ENCODE results near the gene NCS1.

The NCS1 gene

GRCh38 chr9:130213911-130214761, 41.9 kb downstream of the NCS1 start:
- Histone ChIP-seq H3K4me3 (ENCODE audit: extremely low read depth, insufficient read depth, low read length, poor library complexity, severe bottlenecking) (no peak overlapping the region), H3K9me3 (ENCODE audit: control insufficient read depth, low read length) (no peaks in the 10 kb centered on the region), H3K27ac (ENCODE audit: low read depth, low read length, severe bottlenecking) (peak overlapping the region; percentile 66), H3K36me3 (ENCODE audit: control insufficient read depth, insufficient read depth, low read length) (peaks cover 29% of the 10 kb centered on the region), H3K4me1 (ENCODE audit: control insufficient read depth, insufficient read depth, low read length, poor library complexity, severe bottlenecking) (peaks cover 24% of the 10 kb centered on the region)
- 56 to 57% methylated on average over 16 to 19 of the region's 19 CpGs for WGBS, 2 experiments (ENCODE audit: insufficient coverage in 2 of 2)

- peaks cover 37% of the 10 kb centered on the region for H3K36me3 ChIP-seq (ENCODE audit: control insufficient read depth, insufficient read depth, low read length)
- H3K4me1 ChIP-seq (ENCODE audit: control insufficient read depth, insufficient read depth, low read length, poor library complexity, severe bottlenecking), result peaks cover 21% of the 10 kb centered on the region
- no peaks in the 10 kb centered on the region for H3K9me3 ChIP-seq (ENCODE audit: control insufficient read depth, low read length)
- H3K4me3 ChIP-seq (ENCODE audit: extremely low read depth, insufficient read depth, low read length, poor library complexity, severe bottlenecking), result no peak overlapping the region
- H3K27ac ChIP-seq (ENCODE audit: low read depth, low read length, severe bottlenecking), result no peak overlapping the region
- 100% methylated on average over 2 of the region's 3 CpGs; no CpG with 5 or more reads in 1 of the 2 experiments for WGBS, 2 experiments (ENCODE audit: insufficient coverage in 2 of 2)
These were observed 42.7 kb downstream of the NCS1 start for GRCh38 chr9:130214776-130215340.

- no peak overlapping the region for H3K27ac ChIP-seq (ENCODE audit: low read depth, low read length, severe bottlenecking)
- H3K4me1 ChIP-seq (ENCODE audit: control insufficient read depth, insufficient read depth, low read length, poor library complexity, severe bottlenecking), result peaks cover 25% of the 10 kb centered on the region
- no peak overlapping the region for H3K4me3 ChIP-seq (ENCODE audit: extremely low read depth, insufficient read depth, low read length, poor library complexity, severe bottlenecking)
- 92 to 93% methylated on average over 11 to 14 of the region's 16 CpGs for WGBS, 2 experiments (ENCODE audit: insufficient coverage in 2 of 2)
- H3K9me3 ChIP-seq (ENCODE audit: control insufficient read depth, low read length), result no peaks in the 10 kb centered on the region
- peaks cover 39% of the 10 kb centered on the region for H3K36me3 ChIP-seq (ENCODE audit: control insufficient read depth, insufficient read depth, low read length)
These were observed 43.3 kb downstream of the NCS1 start for GRCh38 chr9:130215341-130216119.

- no peak overlapping the region for H3K27ac ChIP-seq (ENCODE audit: low read depth, low read length, severe bottlenecking)
- H3K4me3 ChIP-seq (ENCODE audit: extremely low read depth, insufficient read depth, low read length, poor library complexity, severe bottlenecking), result no peak overlapping the region
- peaks cover 34% of the 10 kb centered on the region for H3K36me3 ChIP-seq (ENCODE audit: control insufficient read depth, insufficient read depth, low read length)
- WGBS, 2 experiments (ENCODE audit: insufficient coverage in 2 of 2), result 89 to 94% methylated on average over 8 to 10 of the region's 10 CpGs
- H3K9me3 ChIP-seq (ENCODE audit: control insufficient read depth, low read length), result no peaks in the 10 kb centered on the region
- H3K4me1 ChIP-seq (ENCODE audit: control insufficient read depth, insufficient read depth, low read length, poor library complexity, severe bottlenecking), result peaks cover 27% of the 10 kb centered on the region
These were observed 45.6 kb downstream of the NCS1 start for GRCh38 chr9:130217838-130218237.

GRCh38 chr9:130219661-130220096, 47.5 kb downstream of the NCS1 start:
- WGBS, 2 experiments (ENCODE audit: insufficient coverage in 2 of 2), result 88 to 89% methylated on average over 12 to 15 of the region's 16 CpGs
- Histone ChIP-seq H3K4me1 (ENCODE audit: control insufficient read depth, insufficient read depth, low read length, poor library complexity, severe bottlenecking) (peaks cover 17% of the 10 kb centered on the region), H3K4me3 (ENCODE audit: extremely low read depth, insufficient read depth, low read length, poor library complexity, severe bottlenecking) (no peak overlapping the region), H3K36me3 (ENCODE audit: control insufficient read depth, insufficient read depth, low read length) (peaks cover 49% of the 10 kb centered on the region), H3K9me3 (ENCODE audit: control insufficient read depth, low read length) (no peaks in the 10 kb centered on the region), H3K27ac (ENCODE audit: low read depth, low read length, severe bottlenecking) (peak overlapping the region; percentile 57)

GRCh38 chr9:130220352-130220751, 48.1 kb downstream of the NCS1 start:
- H3K9me3 ChIP-seq (ENCODE audit: control insufficient read depth, low read length), result no peaks in the 10 kb centered on the region
- H3K36me3 ChIP-seq (ENCODE audit: control insufficient read depth, insufficient read depth, low read length), result peaks cover 56% of the 10 kb centered on the region
- H3K27ac ChIP-seq (ENCODE audit: low read depth, low read length, severe bottlenecking), result peak overlapping the region; percentile 57
- H3K4me3 ChIP-seq (ENCODE audit: extremely low read depth, insufficient read depth, low read length, poor library complexity, severe bottlenecking), result no peak overlapping the region
- WGBS, 2 experiments (ENCODE audit: insufficient coverage in 2 of 2), result 35 to 48% methylated on average over 6 of the region's 9 CpGs
- peaks cover 11% of the 10 kb centered on the region for H3K4me1 ChIP-seq (ENCODE audit: control insufficient read depth, insufficient read depth, low read length, poor library complexity, severe bottlenecking)

- WGBS, 2 experiments (ENCODE audit: insufficient coverage in 2 of 2), result 96 to 97% methylated on average over 7 to 8 of the region's 9 CpGs
- H3K36me3 ChIP-seq (ENCODE audit: control insufficient read depth, insufficient read depth, low read length), result peaks cover 76% of the 10 kb centered on the region
- peaks cover 6% of the 10 kb centered on the region for H3K4me1 ChIP-seq (ENCODE audit: control insufficient read depth, insufficient read depth, low read length, poor library complexity, severe bottlenecking)
- H3K4me3 ChIP-seq (ENCODE audit: extremely low read depth, insufficient read depth, low read length, poor library complexity, severe bottlenecking), result no peak overlapping the region
- H3K9me3 ChIP-seq (ENCODE audit: control insufficient read depth, low read length), result peaks cover 14% of the 10 kb centered on the region
- H3K27ac ChIP-seq (ENCODE audit: low read depth, low read length, severe bottlenecking), result no peak overlapping the region
These were observed 50.6 kb downstream of the NCS1 start for GRCh38 chr9:130222833-130223232.

- no peak overlapping the region for H3K4me3 ChIP-seq (ENCODE audit: extremely low read depth, insufficient read depth, low read length, poor library complexity, severe bottlenecking)
- peaks cover 77% of the 10 kb centered on the region for H3K36me3 ChIP-seq (ENCODE audit: control insufficient read depth, insufficient read depth, low read length)
- H3K27ac ChIP-seq (ENCODE audit: low read depth, low read length, severe bottlenecking), result no peak overlapping the region
- H3K4me1 ChIP-seq (ENCODE audit: control insufficient read depth, insufficient read depth, low read length, poor library complexity, severe bottlenecking), result peaks cover 6% of the 10 kb centered on the region
- 90 to 92% methylated on average over 11 of the region's 11 CpGs for WGBS, 2 experiments (ENCODE audit: insufficient coverage in 2 of 2)
- H3K9me3 ChIP-seq (ENCODE audit: control insufficient read depth, low read length), result peaks cover 18% of the 10 kb centered on the region
These were observed 52.9 kb downstream of the NCS1 start for GRCh38 chr9:130225071-130225470.

GRCh38 chr9:130225586-130225985, 53.4 kb downstream of the NCS1 start:
- Histone ChIP-seq H3K36me3 (ENCODE audit: control insufficient read depth, insufficient read depth, low read length) (peaks cover 79% of the 10 kb centered on the region), H3K27ac (ENCODE audit: low read depth, low read length, severe bottlenecking) (no peak overlapping the region), H3K4me3 (ENCODE audit: extremely low read depth, insufficient read depth, low read length, poor library complexity, severe bottlenecking) (no peak overlapping the region), H3K9me3 (ENCODE audit: control insufficient read depth, low read length) (peaks cover 18% of the 10 kb centered on the region), H3K4me1 (ENCODE audit: control insufficient read depth, insufficient read depth, low read length, poor library complexity, severe bottlenecking) (peaks cover 2% of the 10 kb centered on the region)
- 96 to 99% methylated on average over 19 to 20 of the region's 20 CpGs for WGBS, 2 experiments (ENCODE audit: insufficient coverage in 2 of 2)

- H3K36me3 ChIP-seq (ENCODE audit: control insufficient read depth, insufficient read depth, low read length), result peaks cover 82% of the 10 kb centered on the region
- H3K27ac ChIP-seq (ENCODE audit: low read depth, low read length, severe bottlenecking), result no peak overlapping the region
- no peak overlapping the region for H3K4me3 ChIP-seq (ENCODE audit: extremely low read depth, insufficient read depth, low read length, poor library complexity, severe bottlenecking)
- 94 to 98% methylated on average over 10 to 11 of the region's 12 CpGs for WGBS, 2 experiments (ENCODE audit: insufficient coverage in 2 of 2)
- peaks cover 18% of the 10 kb centered on the region for H3K9me3 ChIP-seq (ENCODE audit: control insufficient read depth, low read length)
- no peaks in the 10 kb centered on the region for H3K4me1 ChIP-seq (ENCODE audit: control insufficient read depth, insufficient read depth, low read length, poor library complexity, severe bottlenecking)
These were observed 53.9 kb downstream of the NCS1 start for GRCh38 chr9:130226112-130226511.

Measured in mesodermal cell (in vitro differentiated cells).